IPS-18a (cell line): ENCODE measurements around the gene SLC8A1.

Experiments
- H3K27ac ChIP-seq: one replicate; pipeline ENCODE4 v1.5.1; 2013; ENCODE audit warnings: low read length
- H3K27me3 ChIP-seq: one replicate; pipeline ENCODE4 v1.6.1; 2013; ENCODE audit warnings: mild to moderate bottlenecking, low read length; ENCODE audit not compliant: control insufficient read depth, insufficient read depth
- H3K36me3 ChIP-seq: one replicate; pipeline ENCODE4 v1.6.1; 2013; ENCODE audit warnings: low read depth, low read length; ENCODE audit not compliant: control insufficient read depth
- H3K4me1 ChIP-seq: one replicate; pipeline ENCODE4 v1.6.1; 2013; ENCODE audit warnings: low read depth, low read length; ENCODE audit not compliant: control insufficient read depth
- H3K4me3 ChIP-seq: one replicate; pipeline ENCODE4 v1.5.1; 2013; ENCODE audit warnings: low read length
- H3K9ac ChIP-seq: one replicate; pipeline ENCODE4 v1.6.1; 2013; ENCODE audit warnings: mild to moderate bottlenecking, low read length, moderate library complexity
- H3K9me3 ChIP-seq: one replicate; pipeline ENCODE4 v1.6.1; 2013; ENCODE audit warnings: low read depth, low read length; ENCODE audit not compliant: control insufficient read depth

SLC8A1 gene

DNA sequence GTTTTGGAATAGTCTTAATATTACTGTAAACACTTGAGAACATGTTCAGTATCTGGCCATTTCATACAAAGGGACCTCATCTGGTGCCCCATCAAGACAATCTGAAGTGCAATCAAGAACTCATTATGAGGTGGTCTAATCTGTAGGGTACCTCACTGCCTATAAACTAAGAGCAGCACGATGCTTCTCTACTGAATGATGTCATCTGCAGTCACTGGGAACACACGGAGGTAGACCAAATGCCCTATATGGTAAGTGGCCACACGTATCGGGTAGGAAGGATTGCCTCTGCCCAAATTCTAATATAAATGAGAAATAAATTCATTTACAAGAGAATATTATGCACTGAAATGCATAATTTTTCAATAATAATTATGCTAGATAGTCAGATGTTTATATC, 90.4 kb downstream of the SLC8A1 start:
- no peaks in the 10 kb centered on the region for H3K4me1 ChIP-seq
- no peaks in the 10 kb centered on the region for H3K9me3 ChIP-seq
- no peaks in the 10 kb centered on the region for H3K27me3 ChIP-seq
- H3K4me3 ChIP-seq, result no peak overlapping the region
- no peaks in the 10 kb centered on the region for H3K36me3 ChIP-seq
- H3K9ac ChIP-seq, result no peak overlapping the region
- H3K27ac ChIP-seq, result no peak overlapping the region

DNA sequence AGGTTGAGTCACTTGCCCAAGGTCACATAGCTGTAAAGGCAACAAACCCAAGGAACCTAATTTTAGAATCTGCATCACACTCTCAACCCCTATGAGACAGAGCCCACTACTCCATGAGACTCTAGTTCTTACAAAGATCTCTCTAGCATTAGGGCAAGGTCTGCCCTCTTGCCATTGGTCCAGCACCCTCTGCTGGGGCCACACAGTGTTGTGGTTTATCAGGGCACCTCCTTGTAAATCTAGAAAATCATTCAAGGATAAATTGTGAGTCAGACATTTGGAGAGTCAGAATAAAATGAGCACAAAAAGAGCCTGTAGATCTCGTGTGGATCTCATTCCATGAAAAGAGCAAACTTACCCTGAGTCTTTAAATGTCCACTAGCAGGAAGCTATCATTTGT, 91.2 kb downstream of the SLC8A1 start:
- Histone ChIP-seq H3K27me3 (no peaks in the 10 kb centered on the region), H3K9me3 (no peaks in the 10 kb centered on the region), H3K36me3 (no peaks in the 10 kb centered on the region), H3K27ac (no peak overlapping the region), H3K9ac (no peak overlapping the region), H3K4me3 (no peak overlapping the region), H3K4me1 (no peaks in the 10 kb centered on the region)

DNA sequence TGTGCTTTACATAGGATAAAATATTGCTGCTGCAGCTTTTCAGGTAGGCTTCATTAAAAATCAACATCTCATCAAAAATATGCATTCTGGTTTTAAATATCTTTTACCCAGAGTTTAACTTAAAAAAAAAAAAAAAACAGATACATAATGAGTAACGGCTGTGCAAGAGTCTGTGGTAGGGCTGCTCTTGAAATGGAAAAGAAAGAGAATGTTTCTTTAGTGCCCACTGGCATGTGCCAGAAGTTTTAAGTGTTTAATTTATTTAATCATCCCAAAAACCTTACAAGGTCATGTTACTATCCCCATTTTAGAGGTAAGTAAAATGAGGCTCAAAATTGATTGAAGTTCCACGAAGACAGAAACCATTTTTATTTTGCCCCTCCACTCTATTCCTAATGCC, 92.1 kb downstream of the SLC8A1 start:
- Histone ChIP-seq H3K9me3 (no peaks in the 10 kb centered on the region), H3K4me1 (no peaks in the 10 kb centered on the region), H3K36me3 (no peaks in the 10 kb centered on the region), H3K27me3 (no peaks in the 10 kb centered on the region), H3K27ac (no peak overlapping the region), H3K4me3 (no peak overlapping the region), H3K9ac (no peak overlapping the region)

DNA sequence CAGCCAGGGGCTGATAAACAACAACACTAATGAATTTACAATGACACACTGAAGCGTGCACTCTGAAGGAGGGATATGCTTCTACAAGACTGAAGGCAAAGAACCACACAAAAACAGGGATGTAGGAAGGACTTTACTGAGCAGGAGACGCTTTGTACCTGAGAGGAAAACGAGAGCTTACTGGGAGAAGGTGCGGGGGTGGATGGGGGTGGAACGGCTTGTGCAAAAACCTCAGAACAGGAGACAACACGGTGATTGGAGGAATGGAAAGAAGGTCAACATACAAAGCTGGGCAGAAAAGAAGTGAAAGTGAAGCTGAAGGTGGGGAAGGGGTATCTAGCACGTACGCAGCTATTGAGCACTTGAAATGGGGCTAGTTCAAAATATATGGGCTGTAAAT, 93.1 kb downstream of the SLC8A1 start:
- Histone ChIP-seq H3K36me3 (no peaks in the 10 kb centered on the region), H3K27me3 (no peaks in the 10 kb centered on the region), H3K4me3 (no peak overlapping the region), H3K9me3 (no peaks in the 10 kb centered on the region), H3K9ac (no peak overlapping the region), H3K27ac (no peak overlapping the region), H3K4me1 (no peaks in the 10 kb centered on the region)

DNA sequence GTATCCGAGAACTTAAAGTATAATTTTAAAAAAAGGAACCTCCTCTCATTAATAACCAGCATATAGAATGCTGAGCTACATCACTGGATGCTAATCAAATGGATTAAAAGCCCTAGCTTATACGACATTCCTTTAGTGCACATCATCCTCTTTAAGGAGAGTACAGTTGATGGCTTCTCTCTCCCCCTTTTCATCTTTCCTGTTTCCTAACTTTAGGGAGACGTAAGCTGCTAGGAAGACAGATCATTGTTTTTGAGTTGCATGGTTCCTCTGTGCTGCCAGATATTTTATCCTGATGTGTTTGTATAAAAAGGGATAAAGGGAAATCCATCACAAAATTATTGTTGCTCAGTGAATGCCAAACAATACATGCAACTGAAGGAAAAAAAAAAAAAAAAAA, 94.2 kb downstream of the SLC8A1 start:
- Histone ChIP-seq H3K4me1 (no peaks in the 10 kb centered on the region), H3K9ac (no peak overlapping the region)

DNA sequence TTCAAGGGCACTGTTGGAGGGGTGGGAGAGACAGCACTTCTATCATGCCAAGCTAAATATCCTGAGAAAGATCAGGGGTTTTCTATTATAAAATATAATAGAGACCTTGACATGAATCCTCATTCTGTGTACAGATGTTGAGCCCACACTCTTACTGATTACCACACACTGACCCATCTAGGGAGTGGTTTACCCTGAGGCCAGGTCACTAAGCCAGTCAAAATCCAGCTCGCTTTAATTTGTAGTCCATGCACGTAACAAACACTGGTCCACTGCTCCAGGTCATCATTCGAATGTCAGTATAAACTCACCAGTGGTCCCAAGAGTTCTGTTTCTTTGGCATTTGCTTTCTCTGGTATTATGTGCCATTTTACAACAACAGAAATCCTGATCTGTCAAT, 96.4 kb downstream of the SLC8A1 start:
- Histone ChIP-seq H3K9ac (no peak overlapping the region), H3K27ac (no peak overlapping the region), H3K9me3 (no peaks in the 10 kb centered on the region), H3K27me3 (no peaks in the 10 kb centered on the region), H3K4me3 (no peak overlapping the region), H3K4me1 (no peaks in the 10 kb centered on the region), H3K36me3 (no peaks in the 10 kb centered on the region)

More for the DNA sequence above, 94.2 kb downstream of the SLC8A1 start:
- Histone ChIP-seq H3K9me3 (no peaks in the 10 kb centered on the region), H3K36me3 (no peaks in the 10 kb centered on the region), H3K4me3 (no peak overlapping the region), H3K27me3 (no peaks in the 10 kb centered on the region), H3K27ac (no peak overlapping the region)

DNA sequence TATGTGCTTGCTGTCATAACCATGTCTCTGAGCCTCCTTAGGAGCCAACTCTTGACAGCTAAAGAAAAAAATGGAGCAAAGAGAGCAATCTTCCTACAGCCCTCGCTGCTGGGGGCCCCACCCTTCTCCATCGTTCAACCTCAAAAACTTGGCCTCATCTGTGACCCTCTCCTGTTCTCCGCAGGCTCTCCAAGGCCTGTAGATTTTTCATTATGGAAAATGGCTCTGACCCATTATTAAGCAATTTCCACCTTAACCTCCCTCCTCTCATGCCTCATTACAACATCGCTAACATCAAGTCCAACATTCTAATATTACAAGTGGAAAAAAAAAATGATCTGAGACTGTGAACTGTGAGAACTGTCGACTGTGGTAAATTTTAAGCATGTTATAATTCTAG, 98.7 kb downstream of the SLC8A1 start:
- no peak overlapping the region for H3K27ac ChIP-seq
- H3K9me3 ChIP-seq, result no peaks in the 10 kb centered on the region
- no peaks in the 10 kb centered on the region for H3K36me3 ChIP-seq

DNA sequence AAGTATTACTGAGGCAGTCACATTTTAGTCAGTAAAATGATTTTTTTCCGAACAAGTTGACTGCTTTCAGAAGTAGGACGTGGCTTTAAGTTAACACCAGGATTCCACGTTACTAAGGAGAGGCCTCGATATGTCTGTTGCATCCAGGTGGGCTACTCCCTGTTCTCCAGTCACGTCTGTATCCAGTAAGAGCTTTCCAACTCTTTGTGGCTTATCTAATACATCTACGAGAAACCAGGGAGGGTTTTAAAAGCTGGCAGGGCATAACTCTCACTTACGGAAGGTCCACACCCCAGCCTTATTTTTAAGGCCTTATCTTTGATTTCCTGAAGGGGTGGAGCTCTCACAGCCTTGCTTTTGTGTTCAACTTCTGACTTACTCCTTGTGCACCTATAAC, 99.2 kb downstream of the SLC8A1 start:
- no peaks in the 10 kb centered on the region for H3K9me3 ChIP-seq
- no peak overlapping the region for H3K4me3 ChIP-seq
- no peak overlapping the region for H3K27ac ChIP-seq
- H3K4me1 ChIP-seq, result no peaks in the 10 kb centered on the region
- H3K27me3 ChIP-seq, result no peaks in the 10 kb centered on the region
- no peak overlapping the region for H3K9ac ChIP-seq
- H3K36me3 ChIP-seq, result no peaks in the 10 kb centered on the region

More for the DNA sequence above, 98.7 kb downstream of the SLC8A1 start:
- Histone ChIP-seq H3K4me1 (no peaks in the 10 kb centered on the region), H3K4me3 (no peak overlapping the region), H3K27me3 (no peaks in the 10 kb centered on the region), H3K9ac (no peak overlapping the region)

DNA sequence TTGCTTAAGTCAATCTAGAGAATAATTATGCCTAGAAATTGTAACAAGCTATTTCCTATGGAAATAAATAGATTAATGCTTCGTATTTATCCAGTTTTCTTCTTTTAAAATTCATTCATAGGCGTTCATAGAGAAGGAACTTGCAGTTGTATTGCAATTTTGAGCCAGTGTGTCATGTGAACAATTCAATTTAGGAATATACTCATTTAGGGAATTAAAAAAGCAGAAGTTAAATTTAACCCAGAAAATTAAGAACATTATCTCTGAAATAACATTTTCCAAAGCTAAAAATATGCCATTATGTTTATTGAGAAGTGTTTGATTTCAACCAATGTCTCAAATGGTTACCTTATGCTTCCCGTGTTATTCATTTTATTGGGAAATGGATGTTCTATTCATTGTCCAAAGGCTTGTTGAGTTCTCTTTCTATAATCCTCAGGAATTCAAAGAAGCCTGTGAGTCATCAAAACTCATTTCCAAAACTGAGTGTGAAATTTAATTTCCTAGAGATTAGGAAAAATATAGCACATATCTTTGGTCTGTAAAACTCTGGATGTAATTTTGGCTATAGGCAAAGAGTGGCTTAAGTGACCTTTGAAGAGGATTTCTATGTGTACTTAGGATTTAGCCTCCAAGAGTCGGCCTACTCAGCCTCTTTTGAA, 99.7 kb downstream of the SLC8A1 start:
- no peak overlapping the region for H3K4me3 ChIP-seq
- no peak overlapping the region for H3K27ac ChIP-seq
- no peaks in the 10 kb centered on the region for H3K36me3 ChIP-seq
- H3K4me1 ChIP-seq, result no peaks in the 10 kb centered on the region
- no peak overlapping the region for H3K9ac ChIP-seq
- no peaks in the 10 kb centered on the region for H3K27me3 ChIP-seq
- H3K9me3 ChIP-seq, result no peaks in the 10 kb centered on the region

DNA sequence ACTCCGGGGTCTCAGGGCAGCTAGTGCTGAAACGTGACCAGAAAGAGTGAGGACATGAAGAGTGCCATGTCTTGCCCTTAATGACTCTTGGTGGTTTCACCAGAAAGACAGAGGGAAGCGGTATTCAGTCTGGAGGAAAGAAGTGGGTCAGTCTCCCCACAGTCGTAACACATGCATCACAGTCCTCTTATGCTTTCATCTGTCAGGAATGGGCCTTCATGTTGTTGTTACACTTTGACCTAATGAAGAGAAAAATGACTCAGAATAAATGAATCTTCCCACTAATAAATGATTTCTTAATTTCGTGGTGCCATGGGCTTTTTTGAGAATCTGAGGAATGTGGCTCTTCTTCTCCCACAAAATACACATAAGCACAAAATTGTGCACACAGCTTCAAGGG, 103.2 kb downstream of the SLC8A1 start:
- H3K4me1 ChIP-seq, result no peaks in the 10 kb centered on the region
- no peaks in the 10 kb centered on the region for H3K9me3 ChIP-seq
- no peaks in the 10 kb centered on the region for H3K36me3 ChIP-seq
- H3K9ac ChIP-seq, result no peak overlapping the region
- H3K27ac ChIP-seq, result no peak overlapping the region
- no peak overlapping the region for H3K4me3 ChIP-seq
- H3K27me3 ChIP-seq, result no peaks in the 10 kb centered on the region

DNA sequence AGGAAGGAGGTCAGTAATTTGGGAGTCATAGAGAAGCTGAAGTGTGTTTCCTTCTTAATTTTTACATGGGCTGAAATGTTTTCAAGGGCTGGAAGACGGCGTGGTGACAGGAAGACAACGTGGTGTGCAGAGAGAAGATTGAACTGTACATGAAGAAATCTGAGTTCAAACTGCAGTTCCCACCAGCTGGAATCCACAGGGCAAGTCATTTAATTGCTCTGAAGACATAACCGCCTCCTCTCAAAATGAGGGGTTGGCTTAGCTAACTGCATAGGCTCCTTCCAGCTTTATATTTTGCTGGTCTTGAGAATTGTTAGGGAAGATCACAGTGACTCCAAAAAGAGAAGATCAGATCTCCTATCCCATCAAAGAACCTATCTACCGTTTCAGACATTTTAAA, 103.9 kb downstream of the SLC8A1 start:
- no peaks in the 10 kb centered on the region for H3K9me3 ChIP-seq
- no peak overlapping the region for H3K27ac ChIP-seq
- H3K36me3 ChIP-seq, result no peaks in the 10 kb centered on the region
- H3K4me1 ChIP-seq, result no peaks in the 10 kb centered on the region
- no peak overlapping the region for H3K4me3 ChIP-seq
- no peaks in the 10 kb centered on the region for H3K27me3 ChIP-seq
- H3K9ac ChIP-seq, result no peak overlapping the region

DNA sequence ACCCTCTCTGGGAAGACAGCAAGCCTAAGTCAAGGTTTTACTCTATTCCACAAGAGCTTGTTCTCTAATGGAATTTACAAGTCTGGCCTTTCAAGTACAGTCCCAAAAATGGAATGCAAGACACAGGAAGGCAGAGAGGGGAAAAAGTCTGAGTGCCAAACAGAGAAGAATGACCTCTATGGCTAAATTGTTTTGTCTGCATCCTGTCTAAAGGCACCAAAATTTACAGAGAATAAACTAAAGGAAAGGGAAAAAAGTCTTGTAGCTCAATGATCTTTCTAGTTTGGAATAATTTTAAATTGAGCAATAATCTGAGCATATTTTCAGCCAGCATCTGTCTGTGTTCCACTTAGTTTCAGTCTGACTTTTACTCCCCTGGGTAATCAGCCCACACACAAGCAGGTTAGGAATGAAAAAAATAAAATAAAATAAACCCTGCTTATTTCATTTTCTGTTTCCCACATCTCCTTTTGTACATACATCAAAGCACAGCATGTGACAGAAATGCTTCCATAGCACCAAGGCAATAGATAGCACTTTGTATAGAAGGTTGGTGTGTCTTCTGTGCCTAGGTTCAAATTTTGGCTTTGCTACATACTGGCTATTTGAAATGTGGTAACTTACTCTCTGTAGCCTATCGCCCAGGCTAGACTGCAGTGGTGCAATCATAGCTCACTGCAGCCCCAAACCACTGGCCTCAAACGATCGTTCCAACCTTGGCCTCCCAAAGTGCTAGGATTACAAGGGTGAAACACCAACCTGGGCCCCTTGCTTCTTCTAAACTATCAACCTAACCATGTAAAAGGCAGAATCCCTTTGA, 105.1 kb downstream of the SLC8A1 start:
- no peak overlapping the region for H3K9ac ChIP-seq
- H3K4me3 ChIP-seq, result no peak overlapping the region
- H3K27ac ChIP-seq, result no peak overlapping the region

More for the DNA sequence above, 105.1 kb downstream of the SLC8A1 start:
- H3K27me3 ChIP-seq, result no peaks in the 10 kb centered on the region
- no peaks in the 10 kb centered on the region for H3K9me3 ChIP-seq
- H3K4me1 ChIP-seq, result no peaks in the 10 kb centered on the region
- no peaks in the 10 kb centered on the region for H3K36me3 ChIP-seq
